Cerebellar cortex (tissue), 1 donor: ENCODE results near the gene PRR12.

ENCODE experiments used
- DNase-seq: peaks from one replicate; pipeline ENCODE4 v3.0.0-alpha.2; 2015; ENCODE audit warnings: low spot score

Gene PRR12

GRCh38 chr19:49565261-49565660, 25.7 kb upstream of the PRR12 start:
- DNase-seq, result no peak

DNA sequence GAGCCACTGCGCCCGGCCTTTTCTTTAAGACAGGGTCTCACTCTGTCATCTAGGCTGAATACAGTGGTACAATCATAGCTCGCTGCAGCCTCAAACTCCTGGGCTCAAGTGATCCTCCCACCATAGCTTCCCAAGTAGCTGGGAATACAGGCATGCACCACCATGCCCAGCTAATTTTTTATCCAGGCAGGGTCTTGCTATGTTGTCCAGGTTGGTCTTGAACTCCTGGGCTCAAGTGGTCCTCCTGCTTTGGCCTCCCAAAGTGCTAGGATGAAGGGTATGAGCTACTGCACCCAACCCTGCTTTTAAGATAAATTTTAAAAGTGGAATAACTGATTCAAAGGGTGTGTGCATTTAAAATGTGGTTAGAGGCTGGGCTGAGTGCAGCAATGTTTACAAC, 24.7 kb upstream of the PRR12 start:
- DNase-seq, result no peak

DNA sequence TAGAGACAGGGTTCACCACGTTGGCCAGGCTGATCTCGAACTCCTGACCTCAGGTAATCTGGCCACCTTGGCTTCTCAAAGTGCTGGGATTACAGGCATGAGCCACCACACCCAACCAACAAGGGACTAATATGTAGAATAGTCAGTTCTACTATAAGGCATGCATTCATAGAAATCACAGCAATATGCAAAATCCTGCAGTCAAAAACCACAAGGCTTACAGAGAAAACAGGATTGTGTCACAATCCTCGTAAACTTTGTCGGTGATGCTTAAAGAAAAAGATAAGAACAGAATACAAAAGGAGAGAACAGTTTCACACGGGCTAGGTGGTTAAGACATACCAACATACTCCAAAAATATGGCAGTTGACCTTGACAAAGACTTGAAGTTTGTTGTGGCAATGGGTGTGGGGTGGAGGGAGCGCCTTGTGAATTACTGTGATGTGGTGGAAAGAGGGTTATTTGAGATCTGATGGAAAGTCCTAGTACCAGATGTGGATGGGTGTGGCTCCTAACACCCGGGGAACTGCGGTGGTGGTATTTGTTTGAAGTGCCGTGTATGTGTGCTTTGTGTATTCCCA, 23.0 kb upstream of the PRR12 start:
- DNase-seq, result no peak

- DNase-seq, result peak; percentile 84
These were observed 20.7 kb upstream of the PRR12 start for GRCh38 chr19:49570138-49570856.

- peak; percentile 53 for DNase-seq
These were observed 19.8 kb upstream of the PRR12 start for GRCh38 chr19:49570997-49571676.

- DNase-seq, result no peak
These were observed 18.0 kb upstream of the PRR12 start for GRCh38 chr19:49573009-49573408.

GRCh38 chr19:49573425-49573824, 17.6 kb upstream of the PRR12 start:
- no peak for DNase-seq

GRCh38 chr19:49574206-49574755, 16.7 kb upstream of the PRR12 start:
- no peak for DNase-seq

- no peak for DNase-seq
These were observed 11.8 kb upstream of the PRR12 start for GRCh38 chr19:49579193-49579592.

DNA sequence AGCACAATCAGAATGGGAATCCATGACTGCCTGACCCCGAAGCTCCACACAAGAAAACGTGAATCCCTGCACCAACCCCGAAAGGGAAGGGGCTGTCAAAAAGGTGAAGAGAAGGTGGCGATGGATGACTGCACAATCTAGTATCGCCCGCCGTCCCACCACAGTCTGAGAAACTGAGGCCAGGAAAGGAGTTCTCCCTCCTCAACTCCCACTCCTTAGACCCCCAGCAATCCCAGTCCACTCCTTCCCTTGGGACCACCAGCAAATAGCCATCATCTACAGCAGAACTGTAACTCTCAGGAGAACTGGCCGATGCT, 11.1 kb upstream of the PRR12 start:
- DNase-seq, result no peak

DNA sequence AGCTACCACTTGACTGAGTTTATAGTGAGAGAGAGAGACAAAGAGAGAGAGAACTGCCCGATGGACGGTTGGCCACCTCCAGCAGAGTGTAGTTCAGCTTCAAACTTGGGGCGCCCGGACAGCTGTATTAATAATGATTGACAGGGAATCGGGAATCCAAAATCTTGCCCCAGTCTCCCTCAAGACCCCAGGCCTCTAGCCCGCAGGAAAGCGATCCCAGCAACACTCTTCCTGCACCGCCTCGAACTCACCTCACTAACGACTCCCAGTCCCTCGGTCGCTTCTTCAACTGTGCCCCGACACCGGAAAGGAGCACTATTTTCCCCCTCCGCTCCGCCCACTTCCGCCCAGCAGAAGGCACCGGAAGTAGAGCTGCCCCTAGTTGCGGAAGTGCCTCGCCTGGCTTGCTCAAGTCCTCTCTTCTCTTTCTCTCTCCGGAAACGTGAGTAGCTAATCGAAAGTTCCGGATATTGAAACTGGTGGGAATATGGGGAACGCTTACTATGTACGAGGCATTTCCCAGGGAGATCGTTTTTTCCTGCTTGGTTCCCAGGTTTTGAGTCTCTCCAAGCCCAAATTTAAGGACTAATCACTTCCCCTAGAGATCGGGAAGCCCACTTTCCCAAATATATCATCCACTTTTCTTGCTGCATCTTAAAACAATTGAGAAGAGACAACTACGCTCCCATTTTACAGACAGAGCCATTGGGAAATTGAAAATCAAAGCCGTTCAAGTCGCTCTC, 10.5 kb upstream of the PRR12 start, which contains the start of gene NOSIP:
TSS of gene NOSIP (minus strand) at position 293 of the 743 bp plus-strand sequence. CDS start 19,865 bp downstream, outside the sequence.
- peak; percentile 97 for DNase-seq

GRCh38 chr19:49581007-49581508, 9.9 kb upstream of the PRR12 start, which contains the start of gene PRRG2:
Gene PRRG2, plus strand, starts transcription at chr19:49581316. Its CDS starts 1,904 bp downstream, at chr19:49583220.
- DNase-seq, result no peak

GRCh38 chr19:49583239-49583638, 7.7 kb upstream of the PRR12 start:
- DNase-seq, result no peak

GRCh38 chr19:49585023-49585422, 6.0 kb upstream of the PRR12 start:
- DNase-seq, result no peak

DNA sequence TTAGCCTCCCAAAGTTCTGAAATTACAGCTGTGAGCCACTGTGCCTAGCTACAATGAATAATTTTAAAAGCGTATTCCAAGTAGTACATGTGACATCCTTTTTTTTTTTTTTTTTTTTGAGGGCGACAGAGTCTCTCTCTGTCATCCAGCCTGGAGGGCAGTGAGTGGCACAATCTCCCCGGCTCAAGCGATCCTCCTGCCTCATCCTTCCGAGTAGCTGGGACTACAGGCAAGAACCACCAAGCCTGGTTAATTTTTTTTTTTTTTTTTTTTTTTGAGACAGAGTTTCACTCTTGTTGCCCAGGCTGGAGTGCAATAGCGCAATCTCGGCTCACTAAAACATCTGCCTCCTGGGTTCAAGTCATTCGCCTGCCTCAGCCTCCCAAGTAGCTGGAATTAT, 3.8 kb upstream of the PRR12 start:
- no peak for DNase-seq

DNA sequence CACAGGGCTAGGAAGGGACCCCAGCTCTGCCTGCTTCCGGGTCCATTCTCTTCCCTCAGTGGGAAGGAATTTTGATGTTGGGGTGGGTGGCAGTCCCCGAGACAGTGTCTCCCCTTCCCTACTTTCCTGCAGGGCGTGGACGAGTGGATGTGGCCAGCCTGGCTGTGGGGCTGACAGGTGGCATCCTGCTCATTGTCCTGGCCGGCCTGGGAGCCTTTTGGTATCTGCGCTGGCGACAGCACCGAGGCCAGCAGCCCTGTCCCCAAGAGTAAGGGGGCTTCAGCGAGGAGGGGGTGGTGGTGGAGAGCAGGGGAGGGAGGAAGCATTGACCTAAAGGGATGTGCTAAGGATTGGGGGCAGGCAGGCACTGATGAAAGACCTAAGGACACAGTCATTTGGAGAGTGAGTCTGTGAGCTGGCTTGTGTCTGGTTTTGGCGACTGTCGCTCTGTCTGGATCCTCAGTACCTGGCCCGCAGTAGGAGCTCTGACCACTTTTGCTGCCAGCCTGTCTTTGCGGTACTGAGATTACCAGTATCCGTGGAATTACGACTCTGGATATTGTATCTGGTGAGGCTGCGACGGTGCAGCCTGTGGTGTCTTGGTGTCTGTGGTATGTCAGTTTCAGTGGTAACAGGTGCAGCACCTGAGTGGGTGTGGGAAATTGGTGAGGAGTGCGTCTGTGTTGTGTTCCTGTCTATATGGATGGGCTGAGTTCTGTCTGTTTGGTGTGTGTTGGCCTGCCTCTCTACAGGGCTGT, 2.4 kb upstream of the PRR12 start:
- DNase-seq, result no peak

DNA sequence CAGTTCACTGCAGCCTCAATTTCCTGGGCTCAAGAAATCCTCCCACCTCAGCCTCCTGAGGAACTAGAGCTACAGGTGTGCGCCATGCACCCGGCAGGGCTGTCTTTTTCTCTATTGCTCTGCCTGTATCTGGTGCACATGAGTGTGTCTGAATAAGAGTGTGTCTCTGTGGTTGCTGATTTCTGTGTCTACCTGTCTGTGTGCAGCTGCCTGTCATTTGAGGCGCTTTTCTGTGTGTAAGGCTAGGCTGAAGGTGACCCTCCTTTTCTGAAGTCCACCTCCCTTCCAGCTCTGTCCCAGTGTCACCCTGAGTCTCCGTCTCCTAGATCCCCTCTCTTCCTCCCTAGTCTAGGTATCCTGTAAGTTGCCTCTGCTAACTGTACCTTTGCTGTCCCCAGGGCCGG, 1.5 kb upstream of the PRR12 start:
- peak; percentile 46 for DNase-seq

GRCh38 chr19:49590071-49590970, 661 bp upstream of the PRR12 start:
- peak; percentile 98 for DNase-seq

- DNase-seq, result peak; percentile 70
These were observed 926 bp downstream of the PRR12 start for GRCh38 chr19:49591731-49592485.
